Testis (tissue), 3 donors: Measurements from ENCODE around the gene PPM1B. TPM values are rescaled to one million over a fixed set of nuclear protein-coding genes. Genes with fewer than 3 reads are reported as not detected.

Source experiments
- DNase-seq: peaks from one replicate; pipeline ENCODE4 v3.0.0-alpha.2; 2019
- H3K27ac ChIP-seq, 2 donors: fragments of 200-600 bp; sonication (generic); one replicate each; pipeline ENCODE4 v1.5.1; 2019
- H3K27me3 ChIP-seq: fragments of 200-600 bp; sonication (generic); one replicate; pipeline ENCODE4 v1.5.1; 2019
- H3K36me3 ChIP-seq: fragments of 200-600 bp; sonication (generic); one replicate; pipeline ENCODE4 v1.5.1; 2017; ENCODE audit warnings: low read depth; ENCODE audit errors: missing control alignments
- H3K4me1 ChIP-seq: fragments of 200-600 bp; sonication (generic); one replicate; pipeline ENCODE4 v1.5.1; 2019
- H3K4me3 ChIP-seq, 2 donors: fragments of 200-600 bp; sonication (generic); one replicate each; pipeline ENCODE4 v1.5.1; 2017 to 2019
- H3K9me3 ChIP-seq: fragments of 200-600 bp; sonication (generic); one replicate; pipeline ENCODE4 v1.5.1; 2017
- CTCF ChIP-seq, 3 experiments: fragments of 450-650 bp in 2 of 3; fragments of 200-600 bp in 1 of 3; sonication (generic) in 1 of 3; IDR thresholded peaks; one replicate each; pipeline ENCODE4 v1.5.1; 2016 to 2019; ENCODE audit warnings: antibody characterized with exemption in 3 of 3, mild to moderate bottlenecking in 2 of 3, moderate library complexity in 1 of 3
- POLR2A ChIP-seq: fragments of 450-650 bp; IDR thresholded peaks from one replicate; pipeline ENCODE4 v1.6.1; 2017; ENCODE audit warnings: antibody characterized with exemption, mild to moderate bottlenecking, moderate library complexity
- WGBS, 2 donors: methylation state at CpG; one replicate each; pipeline ENCODE4 v1.1.5; 2018; 5-methylcytosine and 5-hydroxymethylcytosine counted together
- intact Hi-C: fragments of 100-400 bp; cut with DNase I; formaldehyde crosslinking; loops from one replicate; pipeline ENCODE4 v1.15.1; 2023; ENCODE audit warnings: low total_unique reads
- polyA plus RNA-seq: library from polyadenylated mRNA; stranded (reverse); fragments of 350-450 nt; fragmentation: Illumina TruSeq; extraction: RNeasy Lipid Tissue Mini Kit (QIAGEN cat#74804); gene quantifications from one replicate; pipeline ENCODE4 v1.2.3, GENCODE V29; 2014; ENCODE audit warnings: low read depth, low replicate concordance; ENCODE audit not compliant: insufficient read depth
- total RNA-seq, 2 donors: library from RNA; depleted of rRNA; stranded (reverse); fragments of >200 nt; gene quantifications; one replicate each; pipeline ENCODE4 v1.2.3, GENCODE V29; 2016

Gene PPM1B
- total and polyA plus RNA-seq, 3 donors from 2014 or later: 49.9 to 64.6 (median 50.7) TPM

GRCh38 chr2:44233450-44234128 is 64.9 kb downstream of the PPM1B start:
- no peak for DNase-seq
- intact Hi-C loops: no loop called here
- no peak overlapping the region for H3K27ac ChIP-seq
- WGBS, 2 donors: 34 to 47% methylated on average over 2 of the region's 2 CpGs
- H3K4me1 ChIP-seq: no peaks in the 10 kb centered on the region
- TF ChIP-seq POLR2A (no peak), CTCF (IDR thresholded peaks at IDR 0.05) (no peak)
- H3K9me3 ChIP-seq: no peaks in the 10 kb centered on the region
- no peak overlapping the region for H3K4me3 ChIP-seq
- no peaks in the 10 kb centered on the region for H3K36me3 ChIP-seq
- H3K27me3 ChIP-seq: no peaks in the 10 kb centered on the region

- WGBS, 2 donors: 68 to 74% methylated on average over 2 of the region's 2 CpGs
- H3K36me3 ChIP-seq: no peaks in the 10 kb centered on the region
- H3K27ac ChIP-seq: no peak overlapping the region
Measured at GRCh38 chr2:44237221-44237620, 68.5 kb downstream of the PPM1B start.

GRCh38 chr2:44242904-44243303 is 74.2 kb downstream of the PPM1B start:
- no peak for DNase-seq
- intact Hi-C loops: no loop called here
- WGBS, 2 donors: 72 to 91% methylated on average over 2 of the region's 2 CpGs
- no peak overlapping the region for H3K4me3 ChIP-seq
- no peaks in the 10 kb centered on the region for H3K36me3 ChIP-seq
- H3K27ac ChIP-seq: no peak overlapping the region
- TF ChIP-seq CTCF (IDR thresholded peaks at IDR 0.05): no peak
- TF ChIP-seq POLR2A: no peak
- H3K9me3 ChIP-seq: no peaks in the 10 kb centered on the region
- H3K4me1 ChIP-seq: peaks cover 5% of the 10 kb centered on the region
- no peaks in the 10 kb centered on the region for H3K27me3 ChIP-seq

More at GRCh38 chr2:44237221-44237620, 68.5 kb downstream of the PPM1B start:
- H3K4me3 ChIP-seq: no peak overlapping the region
- no peaks in the 10 kb centered on the region for H3K27me3 ChIP-seq
- DNase-seq: no peak
- no peaks in the 10 kb centered on the region for H3K9me3 ChIP-seq
- TF ChIP-seq CTCF (IDR thresholded peaks at IDR 0.05) (no peak), POLR2A (no peak)
- intact Hi-C loops: no loop called here
- no peaks in the 10 kb centered on the region for H3K4me1 ChIP-seq

- peak; percentile 76 for DNase-seq
- H3K27ac ChIP-seq: no peak overlapping the region
- no peaks in the 10 kb centered on the region for H3K36me3 ChIP-seq
- no peaks in the 10 kb centered on the region for H3K27me3 ChIP-seq
- H3K4me1 ChIP-seq: peaks cover 5% of the 10 kb centered on the region
- 12 to 20% methylated on average over 12 of the region's 12 CpGs for WGBS, 2 donors
- TF ChIP-seq POLR2A: no peak
- TF ChIP-seq CTCF (IDR thresholded peaks at IDR 0.05): peak in 2 of 3 experiments; percentile 36 to 73
- no peaks in the 10 kb centered on the region for H3K9me3 ChIP-seq
- H3K4me3 ChIP-seq: no peak overlapping the region
- intact Hi-C loops: no loop called here
Measured at GRCh38 chr2:44244135-44244871, 75.6 kb downstream of the PPM1B start.
